ENCODE data around the gene RNF141. TPM values are rescaled to one million over a fixed set of nuclear protein-coding genes. Genes with fewer than 3 reads are reported as not detected.

The RNF141 gene
- total and polyA plus RNA-seq, 2 donors (not counting 1 experiment from before 2014, with no cell fraction given): 32.5 to 43.5 TPM

- H3K4me2 ChIP-seq (ENCODE audit: extremely low read depth, insufficient read depth, low read length): no peak overlapping the region
- no peaks in the 10 kb centered on the region for H3K27me3 ChIP-seq (ENCODE audit: control insufficient read depth, insufficient read depth, low read length)
- no peak overlapping the region for H3K4me3 ChIP-seq (replicated peaks in 1 of 4; ENCODE audit: control extremely low read depth in 1 of 4, insufficient read depth in 1 of 4, low read depth in 3 of 4, low read length in 4 of 4)
- H4K20me1 ChIP-seq (ENCODE audit: control insufficient read depth, extremely low read depth, insufficient read depth, low read length): no peaks in the 10 kb centered on the region
- no peak overlapping the region for H2AFZ ChIP-seq (ENCODE audit: low read length)
- no peak overlapping the region for H3K9ac ChIP-seq (ENCODE audit: insufficient read depth, low read length)
- TF ChIP-seq CTCF (conservative IDR thresholded peaks at IDR 0.05 in 1 of 2, IDR thresholded peaks at IDR 0.05 in 1 of 2; ENCODE audit: low read depth in 1 of 2, low read length in 2 of 2) (no peak), EZH2 (IDR thresholded peaks at IDR 0.05; ENCODE audit: low read length, missing control alignments) (no peak)
- no peaks in the 10 kb centered on the region for H3K79me2 ChIP-seq (ENCODE audit: control insufficient read depth, insufficient read depth, low read length)
- no peaks in the 10 kb centered on the region for H3K36me3 ChIP-seq (ENCODE audit: control insufficient read depth, insufficient read depth, low read length)
- H3K27ac ChIP-seq (ENCODE audit: insufficient read depth, low read length): no peak overlapping the region
- H3K4me1 ChIP-seq (ENCODE audit: control insufficient read depth, extremely low read depth, insufficient read depth, low read length): peaks cover 9% of the 10 kb centered on the region
- no peaks in the 10 kb centered on the region for H3K9me3 ChIP-seq (ENCODE audit: control insufficient read depth, insufficient read depth, low read depth, low read length)
- DNase-seq (ENCODE audit: low read depth in 2 of 2): no peak
Measured at GRCh38 chr11:10486161-10486840, 54.7 kb downstream of the RNF141 start.

- DNase-seq (ENCODE audit: low read depth in 2 of 2): no peak
- Histone ChIP-seq H4K20me1 (ENCODE audit: control insufficient read depth, extremely low read depth, insufficient read depth, low read length) (no peaks in the 10 kb centered on the region), H3K27me3 (ENCODE audit: control insufficient read depth, insufficient read depth, low read length) (no peaks in the 10 kb centered on the region), H3K9me3 (ENCODE audit: control insufficient read depth, insufficient read depth, low read depth, low read length) (no peaks in the 10 kb centered on the region), H3K36me3 (ENCODE audit: control insufficient read depth, insufficient read depth, low read length) (no peaks in the 10 kb centered on the region), H3K4me1 (ENCODE audit: control insufficient read depth, extremely low read depth, insufficient read depth, low read length) (peaks cover 4% of the 10 kb centered on the region), H3K4me3 (replicated peaks in 1 of 4; ENCODE audit: control extremely low read depth in 1 of 4, insufficient read depth in 1 of 4, low read depth in 3 of 4, low read length in 4 of 4) (no peak overlapping the region), H3K79me2 (ENCODE audit: control insufficient read depth, insufficient read depth, low read length) (no peaks in the 10 kb centered on the region), H2AFZ (ENCODE audit: low read length) (no peak overlapping the region), H3K4me2 (ENCODE audit: extremely low read depth, insufficient read depth, low read length) (no peak overlapping the region), H3K27ac (ENCODE audit: insufficient read depth, low read length) (no peak overlapping the region), H3K9ac (ENCODE audit: insufficient read depth, low read length) (no peak overlapping the region)
- TF ChIP-seq CTCF (conservative IDR thresholded peaks at IDR 0.05 in 1 of 2, IDR thresholded peaks at IDR 0.05 in 1 of 2; ENCODE audit: low read depth in 1 of 2, low read length in 2 of 2) (no peak), EZH2 (IDR thresholded peaks at IDR 0.05; ENCODE audit: low read length, missing control alignments) (no peak)
Measured at GRCh38 chr11:10485646-10486045, 55.3 kb downstream of the RNF141 start.

GRCh38 chr11:10484461-10485180, 56.4 kb downstream of the RNF141 start:
- no peak for TF ChIP-seq EZH2 (IDR thresholded peaks at IDR 0.05; ENCODE audit: low read length, missing control alignments)
- TF ChIP-seq CTCF (conservative IDR thresholded peaks at IDR 0.05 in 1 of 2, IDR thresholded peaks at IDR 0.05 in 1 of 2; ENCODE audit: low read depth in 1 of 2, low read length in 2 of 2): no peak
- H3K36me3 ChIP-seq (ENCODE audit: control insufficient read depth, insufficient read depth, low read length): peaks cover 4% of the 10 kb centered on the region
- H2AFZ ChIP-seq (ENCODE audit: low read length): no peak overlapping the region
- H3K4me2 ChIP-seq (ENCODE audit: extremely low read depth, insufficient read depth, low read length): no peak overlapping the region
- no peaks in the 10 kb centered on the region for H3K4me1 ChIP-seq (ENCODE audit: control insufficient read depth, extremely low read depth, insufficient read depth, low read length)
- no peak overlapping the region for H3K4me3 ChIP-seq (replicated peaks in 1 of 4; ENCODE audit: control extremely low read depth in 1 of 4, insufficient read depth in 1 of 4, low read depth in 3 of 4, low read length in 4 of 4)
- DNase-seq (ENCODE audit: low read depth in 2 of 2): no peak
- H3K9me3 ChIP-seq (ENCODE audit: control insufficient read depth, insufficient read depth, low read depth, low read length): no peaks in the 10 kb centered on the region
- no peak overlapping the region for H3K27ac ChIP-seq (ENCODE audit: insufficient read depth, low read length)
- H3K9ac ChIP-seq (ENCODE audit: insufficient read depth, low read length): no peak overlapping the region
- H3K79me2 ChIP-seq (ENCODE audit: control insufficient read depth, insufficient read depth, low read length): no peaks in the 10 kb centered on the region
- no peaks in the 10 kb centered on the region for H4K20me1 ChIP-seq (ENCODE audit: control insufficient read depth, extremely low read depth, insufficient read depth, low read length)
- no peaks in the 10 kb centered on the region for H3K27me3 ChIP-seq (ENCODE audit: control insufficient read depth, insufficient read depth, low read length)

All from fibroblast of lung (primary cell).